Testis (tissue), 2 donors: Measurements from ENCODE around the gene SYF2.
"Not testable (repeated sequence)": the region's sequence is repeated elsewhere in the genome, so short reads cannot be mapped to it uniquely, and the experiment has no call there.

Experiments used
- CTCF ChIP-seq, 3 experiments: fragments of 450-650 bp in 2 of 3; fragments of 200-600 bp in 1 of 3; sonication (generic) in 1 of 3; IDR thresholded peaks; one replicate each; pipeline ENCODE4 v1.5.1; 2016 to 2019; ENCODE audit warnings: antibody characterized with exemption in 3 of 3, mild to moderate bottlenecking in 2 of 3, moderate library complexity in 1 of 3
- POLR2A ChIP-seq: fragments of 450-650 bp; IDR thresholded peaks from one replicate; pipeline ENCODE4 v1.6.1; 2017; ENCODE audit warnings: antibody characterized with exemption, mild to moderate bottlenecking, moderate library complexity

DNA sequence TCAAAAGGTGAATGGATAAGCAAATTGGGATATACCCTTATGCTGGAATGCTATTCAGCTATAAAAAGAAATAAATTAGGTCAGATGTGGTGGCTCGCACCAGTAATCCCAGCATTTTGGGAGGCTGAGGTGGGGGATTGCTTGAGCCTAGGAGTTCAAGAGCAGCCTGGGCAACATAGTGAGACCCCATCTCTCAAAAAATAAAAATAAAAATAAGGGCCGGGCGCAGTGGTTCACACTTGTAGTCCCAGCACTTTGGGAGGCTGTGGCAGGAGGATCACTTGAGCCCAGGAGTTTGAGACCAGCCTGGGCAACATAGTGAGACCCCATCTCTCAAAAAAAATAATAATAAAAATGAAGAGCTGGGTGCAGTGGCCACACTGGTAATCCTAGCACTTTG lies 44.4 kb downstream of the SYF2 start:
- not testable (repeated sequence) for TF ChIP-seq CTCF (IDR thresholded peaks at IDR 0.05); POLR2A
